Type B pancreatic cell (in vitro differentiated cells): ENCODE results near the gene GIGYF2. TPM values are rescaled to one million over a fixed set of nuclear protein-coding genes. Genes with fewer than 3 reads are reported as not detected.
A peak's percentile ranks its signal among the peaks of the same experiment; 100 is the strongest.

ENCODE experiments used
- DNase-seq: peaks from one replicate; pipeline ENCODE4 v3.0.0; 2021; ENCODE audit warnings: mixed read lengths; ENCODE audit not compliant: unreplicated experiment; ENCODE audit errors: extremely low spot score
- H3K27ac Mint-ChIP-seq: 2 replicates; pipeline ENCODE4 v1.8.0; 2021; ENCODE audit warnings: mild to moderate bottlenecking, mixed read lengths
- H3K27me3 Mint-ChIP-seq: 2 replicates; pipeline ENCODE4 v1.8.0; 2021; ENCODE audit warnings: mixed read lengths
- H3K36me3 Mint-ChIP-seq: 2 replicates; pipeline ENCODE4 v1.8.0; 2021; ENCODE audit warnings: mixed read lengths
- H3K4me1 Mint-ChIP-seq: one replicate; pipeline ENCODE4 v1.8.0; 2021; ENCODE audit warnings: mixed read lengths; ENCODE audit not compliant: unreplicated experiment
- H3K4me3 Mint-ChIP-seq: 2 replicates; pipeline ENCODE4 v1.8.0; 2021; ENCODE audit warnings: mild to moderate bottlenecking, mixed read lengths
- H3K9me3 Mint-ChIP-seq: 2 replicates; pipeline ENCODE4 v1.8.0; 2021; ENCODE audit warnings: mixed read lengths
- total RNA-seq: library from RNA; stranded (reverse); gene quantifications from 2 replicates; pipeline ENCODE4 v1.2.1, GENCODE V29; 2021; ENCODE audit warnings: low replicate concordance
- TF ChIP-seq, protein P1 (sequence below): fragments of 200-600 bp; sonication (generic); conservative IDR thresholded peaks from 2 replicates; pipeline ENCODE4 v1.5.0; 2021; ENCODE audit warnings: antibody characterized with exemption, mild to moderate bottlenecking

The GIGYF2 gene
- total RNA-seq, 1 donor from 2014 or later: 65.7 TPM

GRCh38 chr2:232668805-232669444, 28.2 kb upstream of the GIGYF2 start:
- no peak for DNase-seq
- Mint-ChIP-seq H3K4me1 (peaks cover 4% of the 10 kb centered on the region), H3K36me3 (peaks cover 4% of the 10 kb centered on the region), H3K27ac (no peak overlapping the region), H3K4me3 (no peak overlapping the region), H3K9me3 (no peaks in the 10 kb centered on the region), H3K27me3 (peaks cover 4% of the 10 kb centered on the region)
- TF ChIP-seq, protein P1, sequence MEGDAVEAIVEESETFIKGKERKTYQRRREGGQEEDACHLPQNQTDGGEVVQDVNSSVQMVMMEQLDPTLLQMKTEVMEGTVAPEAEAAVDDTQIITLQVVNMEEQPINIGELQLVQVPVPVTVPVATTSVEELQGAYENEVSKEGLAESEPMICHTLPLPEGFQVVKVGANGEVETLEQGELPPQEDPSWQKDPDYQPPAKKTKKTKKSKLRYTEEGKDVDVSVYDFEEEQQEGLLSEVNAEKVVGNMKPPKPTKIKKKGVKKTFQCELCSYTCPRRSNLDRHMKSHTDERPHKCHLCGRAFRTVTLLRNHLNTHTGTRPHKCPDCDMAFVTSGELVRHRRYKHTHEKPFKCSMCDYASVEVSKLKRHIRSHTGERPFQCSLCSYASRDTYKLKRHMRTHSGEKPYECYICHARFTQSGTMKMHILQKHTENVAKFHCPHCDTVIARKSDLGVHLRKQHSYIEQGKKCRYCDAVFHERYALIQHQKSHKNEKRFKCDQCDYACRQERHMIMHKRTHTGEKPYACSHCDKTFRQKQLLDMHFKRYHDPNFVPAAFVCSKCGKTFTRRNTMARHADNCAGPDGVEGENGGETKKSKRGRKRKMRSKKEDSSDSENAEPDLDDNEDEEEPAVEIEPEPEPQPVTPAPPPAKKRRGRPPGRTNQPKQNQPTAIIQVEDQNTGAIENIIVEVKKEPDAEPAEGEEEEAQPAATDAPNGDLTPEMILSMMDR: peak; percentile 56

DNA sequence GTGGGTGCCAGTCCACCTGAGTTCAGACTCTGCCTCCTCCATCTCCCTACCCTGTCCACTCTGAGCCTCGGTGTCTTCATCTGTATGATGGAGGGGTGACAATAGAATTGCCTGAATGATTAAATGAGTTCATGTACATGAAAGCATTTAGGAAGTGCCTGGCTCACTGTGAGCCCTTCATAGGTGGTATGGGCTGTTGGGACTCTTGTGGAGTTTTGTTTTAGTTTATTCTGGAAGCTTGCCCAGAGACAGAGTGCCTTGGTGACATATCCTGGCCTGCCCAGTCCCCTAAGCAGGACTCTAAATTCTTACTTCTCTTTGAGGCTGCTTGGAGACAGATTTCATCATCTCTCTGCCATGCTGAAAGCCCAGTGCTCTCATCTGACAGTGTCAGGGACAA, 24.5 kb upstream of the GIGYF2 start:
- Mint-ChIP-seq H3K27me3 (peaks cover 4% of the 10 kb centered on the region), H3K9me3 (no peaks in the 10 kb centered on the region), H3K27ac (no peak overlapping the region), H3K4me3 (no peak overlapping the region), H3K36me3 (peaks cover 4% of the 10 kb centered on the region), H3K4me1 (peaks cover 4% of the 10 kb centered on the region)
- TF ChIP-seq, protein P1: no peak
- DNase-seq: no peak

DNA sequence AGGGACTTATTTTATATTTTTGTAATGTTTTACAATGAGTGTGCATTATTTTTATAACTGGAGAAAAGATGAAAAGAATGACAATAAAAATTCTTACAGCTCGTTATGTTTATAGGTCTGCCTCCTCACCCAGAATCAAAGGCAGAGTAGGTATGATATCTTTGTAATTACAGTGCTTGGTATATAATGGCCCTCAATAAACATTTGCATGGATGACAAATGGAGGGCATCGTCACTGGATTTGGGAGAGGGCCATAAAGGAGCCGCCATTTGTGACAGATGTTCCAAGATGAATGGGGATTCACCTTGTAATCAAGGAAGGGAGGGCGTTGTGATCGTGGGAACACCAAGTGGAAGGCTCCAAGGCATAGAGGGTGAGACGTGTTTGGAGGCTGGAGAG, 22.6 kb upstream of the GIGYF2 start:
- Mint-ChIP-seq H3K27me3 (no peaks in the 10 kb centered on the region), H3K27ac (no peak overlapping the region), H3K4me3 (no peak overlapping the region), H3K4me1 (no peaks in the 10 kb centered on the region), H3K9me3 (no peaks in the 10 kb centered on the region), H3K36me3 (no peaks in the 10 kb centered on the region)
- no peak for DNase-seq
- TF ChIP-seq, protein P1: no peak

- no peak overlapping the region for H3K27ac Mint-ChIP-seq
- no peaks in the 10 kb centered on the region for H3K9me3 Mint-ChIP-seq
- H3K36me3 Mint-ChIP-seq: no peaks in the 10 kb centered on the region
- TF ChIP-seq, protein P1: no peak
- no peak for DNase-seq
- no peak overlapping the region for H3K4me3 Mint-ChIP-seq
- no peaks in the 10 kb centered on the region for H3K27me3 Mint-ChIP-seq
- no peaks in the 10 kb centered on the region for H3K4me1 Mint-ChIP-seq
Observed at GRCh38 chr2:232675381-232675780, 21.8 kb upstream of the GIGYF2 start.

DNA sequence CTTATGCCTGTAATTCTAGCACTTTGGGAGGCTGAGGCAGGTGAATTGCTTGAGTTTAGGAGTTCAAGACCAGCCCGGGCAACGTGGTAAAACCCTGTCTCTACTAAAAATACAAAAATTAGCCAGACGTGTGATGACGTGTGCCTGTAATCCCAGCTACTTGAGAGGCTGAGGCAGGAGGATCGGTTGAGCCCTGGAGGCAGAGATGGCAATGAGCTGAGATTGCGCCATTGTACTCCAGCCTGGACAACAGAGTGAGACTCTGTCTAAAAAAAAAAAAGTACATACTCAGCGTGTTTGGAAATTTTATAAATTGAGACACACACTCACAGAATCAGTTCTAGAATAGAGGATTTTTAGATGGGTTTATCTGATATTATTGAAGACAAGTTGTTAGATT, 17.1 kb upstream of the GIGYF2 start:
- Mint-ChIP-seq H3K9me3 (no peaks in the 10 kb centered on the region), H3K4me1 (no peaks in the 10 kb centered on the region), H3K36me3 (no peaks in the 10 kb centered on the region), H3K27me3 (peaks cover 17% of the 10 kb centered on the region), H3K27ac (no peak overlapping the region), H3K4me3 (no peak overlapping the region)
- no peak for DNase-seq
- TF ChIP-seq, protein P1: no peak
